ENCODE measurements around the gene SMARCD2.
"Not testable (repeated sequence)": the region's sequence is repeated elsewhere in the genome, so short reads cannot be mapped to it uniquely, and the experiment has no call there.

DNA sequence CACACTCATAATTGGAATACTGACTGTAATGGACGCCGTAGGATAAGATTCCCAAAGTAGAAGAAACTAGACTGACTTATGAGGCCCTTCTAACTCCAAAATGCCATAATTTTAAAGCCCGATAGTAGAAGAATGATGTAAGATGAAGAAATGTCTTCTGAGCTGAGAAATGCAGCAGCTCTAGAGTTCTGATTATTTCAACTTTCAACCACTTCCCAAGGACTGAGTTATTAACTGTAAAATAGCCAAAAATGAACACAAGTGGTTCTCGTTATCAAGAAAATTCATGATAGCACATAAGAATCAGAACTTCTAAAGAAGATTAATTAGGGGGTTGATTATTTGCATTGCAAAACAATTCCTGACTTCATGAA is 27.8 kb upstream of the SMARCD2 start:
- not testable (repeated sequence) for TF ChIP-seq POLR2A (IDR thresholded peaks at IDR 0.05)
- TF ChIP-seq, protein P1, sequence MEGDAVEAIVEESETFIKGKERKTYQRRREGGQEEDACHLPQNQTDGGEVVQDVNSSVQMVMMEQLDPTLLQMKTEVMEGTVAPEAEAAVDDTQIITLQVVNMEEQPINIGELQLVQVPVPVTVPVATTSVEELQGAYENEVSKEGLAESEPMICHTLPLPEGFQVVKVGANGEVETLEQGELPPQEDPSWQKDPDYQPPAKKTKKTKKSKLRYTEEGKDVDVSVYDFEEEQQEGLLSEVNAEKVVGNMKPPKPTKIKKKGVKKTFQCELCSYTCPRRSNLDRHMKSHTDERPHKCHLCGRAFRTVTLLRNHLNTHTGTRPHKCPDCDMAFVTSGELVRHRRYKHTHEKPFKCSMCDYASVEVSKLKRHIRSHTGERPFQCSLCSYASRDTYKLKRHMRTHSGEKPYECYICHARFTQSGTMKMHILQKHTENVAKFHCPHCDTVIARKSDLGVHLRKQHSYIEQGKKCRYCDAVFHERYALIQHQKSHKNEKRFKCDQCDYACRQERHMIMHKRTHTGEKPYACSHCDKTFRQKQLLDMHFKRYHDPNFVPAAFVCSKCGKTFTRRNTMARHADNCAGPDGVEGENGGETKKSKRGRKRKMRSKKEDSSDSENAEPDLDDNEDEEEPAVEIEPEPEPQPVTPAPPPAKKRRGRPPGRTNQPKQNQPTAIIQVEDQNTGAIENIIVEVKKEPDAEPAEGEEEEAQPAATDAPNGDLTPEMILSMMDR (IDR thresholded peaks at IDR 0.05), result not testable (repeated sequence)
